GM12878 (cell line): ENCODE data around the gene BNC2. TPM values are rescaled to one million over a fixed set of nuclear protein-coding genes. Genes with fewer than 3 reads are reported as not detected.

ENCODE experiments used
- BMI1 ChIP-seq: fragments of 450-650 bp; IDR thresholded peaks from 2 replicates; pipeline ENCODE4 v1.6.1; 2016; ENCODE audit warnings: mild to moderate bottlenecking, moderate library complexity, borderline replicate concordance
- CHD2 ChIP-seq: IDR thresholded peaks from 2 replicates; pipeline ENCODE4 v1.6.1; 2011; ENCODE audit warnings: low read depth, low read length, improper control_type of control experiment, borderline replicate concordance
- CTCF ChIP-seq, 3 experiments: IDR thresholded peaks in 2 of 3; conservative IDR thresholded peaks in 1 of 3; 2 replicates each; pipeline ENCODE4 v1.5.1; 2011; ENCODE audit warnings: low read depth in 3 of 3, low read length in 3 of 3, mild to moderate bottlenecking in 3 of 3, control low read depth in 2 of 3, moderate library complexity in 2 of 3, inconsistent platforms in 1 of 3, mixed read lengths in 1 of 3; ENCODE audit not compliant: control insufficient read depth in 2 of 3, insufficient read depth in 1 of 3; ENCODE audit errors: extremely low read depth in 1 of 3
- FOXM1 ChIP-seq: IDR thresholded peaks from 2 replicates; pipeline ENCODE4 v1.6.1; 2012; ENCODE audit warnings: low read depth, mild to moderate bottlenecking, inconsistent platforms, low read length, moderate library complexity
- MTA2 ChIP-seq: fragments of 450-650 bp; IDR thresholded peaks from 2 replicates; pipeline ENCODE4 v1.6.1; 2016; ENCODE audit warnings: low read depth, mild to moderate bottlenecking, moderate library complexity
- NFXL1 ChIP-seq: fragments of 450-650 bp; IDR thresholded peaks from 2 replicates; pipeline ENCODE4 v1.6.1; 2017; ENCODE audit warnings: antibody characterized with exemption, mild to moderate bottlenecking, borderline replicate concordance
- SIN3A ChIP-seq: IDR thresholded peaks from 2 replicates; pipeline ENCODE4 v1.6.1; 2012; ENCODE audit warnings: low read depth, low read length, improper control_type of control experiment
- SMARCA5 ChIP-seq: fragments of 450-650 bp; IDR thresholded peaks from 2 replicates; pipeline ENCODE4 v1.6.1; 2017; ENCODE audit warnings: mild to moderate bottlenecking
- polyA plus RNA-seq, 11 experiments: library from polyadenylated mRNA; depleted of rRNA in 4 of 11; unstranded in 6 of 11; stranded (reverse) in 5 of 11; fragments of >200 nt; fragmentation: Nextera tagmentation in 4 of 11; fragmentation: Illumina TruSeq in 1 of 11; extraction: Ambion mirVana in 4 of 11; extraction: Trizol in 1 of 11; gene quantifications; 1 replicate in 1 of 11; 2 replicates in 10 of 11; pipeline versions ENCODE4 v1.2.1 to v1.2.3, GENCODE V29; 2011 to 2016; ENCODE audit warnings: inconsistent platforms in 2 of 11, missing spikeins in 2 of 11, low read depth in 1 of 11
- total RNA-seq, 4 experiments: library from RNA; depleted of rRNA in 3 of 4; stranded (reverse); fragments of >200 nt in 3 of 4; fragmentation: Illumina TruSeq in 1 of 4; extraction: Trizol in 1 of 4; gene quantifications; 2 replicates each; pipeline versions ENCODE4 v1.2.1 to v1.2.3, GENCODE V29; 2013 to 2021
- TF ChIP-seq, protein P1 (sequence below): fragments of 150-350 bp; IDR thresholded peaks from 2 replicates; pipeline ENCODE4 v1.6.1; 2016; ENCODE audit warnings: low read depth, low read length

Gene BNC2
- total and polyA plus RNA-seq, 10 of the 15 experiments (the other 5 are each of a cell fraction or from before 2014, with no cell fraction given): 0.05 to 14.5 (median 0.26) TPM

GRCh38 chr9:16509997-16510396, 360.5 kb downstream of the BNC2 start (continued):
- TF ChIP-seq NFXL1 (no peak), FOXM1 (no peak), CTCF (IDR thresholded peaks at IDR 0.05 in 2 of 3, conservative IDR thresholded peaks at IDR 0.05 in 1 of 3; ENCODE audit: control insufficient read depth in 2 of 3, extremely low read depth in 1 of 3, insufficient read depth in 1 of 3, low read depth in 3 of 3, low read length in 3 of 3) (no peak), SMARCA5 (no peak), SIN3A (no peak), CHD2 (no peak), BMI1 (no peak), MTA2 (0 out of 2 replicates have a peak, but pooled peaks have one; percentile 17)
- TF ChIP-seq, protein P1, sequence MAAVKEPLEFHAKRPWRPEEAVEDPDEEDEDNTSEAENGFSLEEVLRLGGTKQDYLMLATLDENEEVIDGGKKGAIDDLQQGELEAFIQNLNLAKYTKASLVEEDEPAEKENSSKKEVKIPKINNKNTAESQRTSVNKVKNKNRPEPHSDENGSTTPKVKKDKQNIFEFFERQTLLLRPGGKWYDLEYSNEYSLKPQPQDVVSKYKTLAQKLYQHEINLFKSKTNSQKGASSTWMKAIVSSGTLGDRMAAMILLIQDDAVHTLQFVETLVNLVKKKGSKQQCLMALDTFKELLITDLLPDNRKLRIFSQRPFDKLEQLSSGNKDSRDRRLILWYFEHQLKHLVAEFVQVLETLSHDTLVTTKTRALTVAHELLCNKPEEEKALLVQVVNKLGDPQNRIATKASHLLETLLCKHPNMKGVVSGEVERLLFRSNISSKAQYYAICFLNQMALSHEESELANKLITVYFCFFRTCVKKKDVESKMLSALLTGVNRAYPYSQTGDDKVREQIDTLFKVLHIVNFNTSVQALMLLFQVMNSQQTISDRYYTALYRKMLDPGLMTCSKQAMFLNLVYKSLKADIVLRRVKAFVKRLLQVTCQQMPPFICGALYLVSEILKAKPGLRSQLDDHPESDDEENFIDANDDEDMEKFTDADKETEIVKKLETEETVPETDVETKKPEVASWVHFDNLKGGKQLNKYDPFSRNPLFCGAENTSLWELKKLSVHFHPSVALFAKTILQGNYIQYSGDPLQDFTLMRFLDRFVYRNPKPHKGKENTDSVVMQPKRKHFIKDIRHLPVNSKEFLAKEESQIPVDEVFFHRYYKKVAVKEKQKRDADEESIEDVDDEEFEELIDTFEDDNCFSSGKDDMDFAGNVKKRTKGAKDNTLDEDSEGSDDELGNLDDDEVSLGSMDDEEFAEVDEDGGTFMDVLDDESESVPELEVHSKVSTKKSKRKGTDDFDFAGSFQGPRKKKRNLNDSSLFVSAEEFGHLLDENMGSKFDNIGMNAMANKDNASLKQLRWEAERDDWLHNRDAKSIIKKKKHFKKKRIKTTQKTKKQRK: no peak
